ENCODE measurements around the gene LRRC37B. TPM values are rescaled to one million over a fixed set of nuclear protein-coding genes. Genes with fewer than 3 reads are reported as not detected.

LRRC37B gene
- total RNA-seq, 1 donor from 2014 or later: 18.9 TPM

- Mint-ChIP-seq H3K27me3 (ENCODE audit: unreplicated experiment) (peaks cover 10% of the 10 kb centered on the region), H3K4me1 (ENCODE audit: unreplicated experiment) (peaks cover 2% of the 10 kb centered on the region), H3K9me3 (ENCODE audit: unreplicated experiment) (no peaks in the 10 kb centered on the region), H3K27ac (ENCODE audit: unreplicated experiment) (no peak overlapping the region), H3K36me3 (ENCODE audit: unreplicated experiment) (no peaks in the 10 kb centered on the region), H3K4me3 (ENCODE audit: unreplicated experiment) (no peak overlapping the region)
- TF ChIP-seq, protein P1, sequence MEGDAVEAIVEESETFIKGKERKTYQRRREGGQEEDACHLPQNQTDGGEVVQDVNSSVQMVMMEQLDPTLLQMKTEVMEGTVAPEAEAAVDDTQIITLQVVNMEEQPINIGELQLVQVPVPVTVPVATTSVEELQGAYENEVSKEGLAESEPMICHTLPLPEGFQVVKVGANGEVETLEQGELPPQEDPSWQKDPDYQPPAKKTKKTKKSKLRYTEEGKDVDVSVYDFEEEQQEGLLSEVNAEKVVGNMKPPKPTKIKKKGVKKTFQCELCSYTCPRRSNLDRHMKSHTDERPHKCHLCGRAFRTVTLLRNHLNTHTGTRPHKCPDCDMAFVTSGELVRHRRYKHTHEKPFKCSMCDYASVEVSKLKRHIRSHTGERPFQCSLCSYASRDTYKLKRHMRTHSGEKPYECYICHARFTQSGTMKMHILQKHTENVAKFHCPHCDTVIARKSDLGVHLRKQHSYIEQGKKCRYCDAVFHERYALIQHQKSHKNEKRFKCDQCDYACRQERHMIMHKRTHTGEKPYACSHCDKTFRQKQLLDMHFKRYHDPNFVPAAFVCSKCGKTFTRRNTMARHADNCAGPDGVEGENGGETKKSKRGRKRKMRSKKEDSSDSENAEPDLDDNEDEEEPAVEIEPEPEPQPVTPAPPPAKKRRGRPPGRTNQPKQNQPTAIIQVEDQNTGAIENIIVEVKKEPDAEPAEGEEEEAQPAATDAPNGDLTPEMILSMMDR (IDR thresholded peaks at IDR 0.05): no peak
- DNase-seq (ENCODE audit: extremely low spot score, unreplicated experiment): peak; percentile 51
Observed at GRCh38 chr17:32102646-32103186, 95.5 kb downstream of the LRRC37B start.

Other genes starting within 250 kb of the LRRC37B start
- 51.2 and 52.9 TPM in 2 replicates for gene COPRS, start 148.1 kb upstream of the LRRC37B start, total RNA-seq
- 74.3 and 77.0 TPM in 2 replicates for gene UTP6, start 105.7 kb upstream of the LRRC37B start, total RNA-seq
- gene SUZ12, start 70.4 kb upstream of the LRRC37B start, total RNA-seq: 25.4 and 27.5 TPM in 2 replicates
- gene RHOT1, start 135.1 kb downstream of the LRRC37B start, total RNA-seq: 32.2 and 33.2 TPM in 2 replicates